GM12891 (cell line): ENCODE measurements around the gene GARIN5A.

ENCODE experiments used
- DNase-seq: peaks from one replicate; pipeline ENCODE4 v3.0.0; 2011; ENCODE audit warnings: low spot score; ENCODE audit not compliant: insufficient read length
- FAIRE-seq: peaks from 2 replicates; lab custom pipeline; 2011; peaks lifted over from hg19 to GRCh38; lab: Jason Lieb, UNC
- PAX5 ChIP-seq: IDR thresholded peaks from 2 replicates; pipeline ENCODE4 v1.6.1; 2011; ENCODE audit warnings: low read length, moderate library complexity, mild to moderate bottlenecking; ENCODE audit not compliant: insufficient read depth, severe bottlenecking
- POLR2A ChIP-seq: IDR thresholded peaks from 2 replicates; pipeline ENCODE4 v1.6.1; 2011; ENCODE audit warnings: low read depth, low read length, control low read depth
- POLR2AphosphoS5 ChIP-seq: IDR thresholded peaks from 2 replicates; pipeline ENCODE4 v1.6.1; 2011; ENCODE audit warnings: low read depth, low read length, control low read depth
- POU2F2 ChIP-seq: IDR thresholded peaks from 2 replicates; pipeline ENCODE4 v1.6.1; 2011; ENCODE audit warnings: low read depth, mild to moderate bottlenecking, control low read depth, low read length, moderate library complexity
- SPI1 ChIP-seq: IDR thresholded peaks from 2 replicates; pipeline ENCODE4 v1.6.1; 2011; ENCODE audit warnings: low read depth, low read length, control low read depth
- TAF1 ChIP-seq: IDR thresholded peaks from 2 replicates; pipeline ENCODE4 v1.6.1; 2011; ENCODE audit warnings: low read depth, low read length, control low read depth

GARIN5A gene

GRCh38 chr19:50515168-50515561, 38.5 kb upstream of the GARIN5A start:
- no peak for FAIRE-seq
- no peak for DNase-seq
- TF ChIP-seq PAX5: no peak
- no peak for TF ChIP-seq TAF1
- TF ChIP-seq SPI1: no peak
- TF ChIP-seq POU2F2: no peak
- no peak for TF ChIP-seq POLR2A
- no peak for TF ChIP-seq POLR2AphosphoS5

- FAIRE-seq: no peak
- no peak for DNase-seq
- TF ChIP-seq POLR2A (no peak), POU2F2 (no peak), TAF1 (no peak), SPI1 (no peak), POLR2AphosphoS5 (no peak), PAX5 (no peak)
These were observed 37.9 kb upstream of the GARIN5A start for GRCh38 chr19:50514346-50515167.

- DNase-seq (no peak), FAIRE-seq (no peak)
- TF ChIP-seq POLR2AphosphoS5: no peak
- no peak for TF ChIP-seq TAF1
- no peak for TF ChIP-seq SPI1
- no peak for TF ChIP-seq POU2F2
- no peak for TF ChIP-seq PAX5
These were observed 37.2 kb upstream of the GARIN5A start, which contains the start of gene ASPDH for GRCh38 chr19:50513746-50514345. Gene ASPDH, minus strand, starts transcription at chr19:50513913. Its CDS starts 90 bp downstream, at chr19:50513823.

- FAIRE-seq: no peak
- TF ChIP-seq POLR2A (no peak), PAX5 (no peak), POLR2AphosphoS5 (no peak), SPI1 (no peak), POU2F2 (no peak), TAF1 (no peak)
- no peak for DNase-seq
These were observed 36.5 kb upstream of the GARIN5A start for GRCh38 chr19:50512999-50513745.

- FAIRE-seq: no peak
- no peak for TF ChIP-seq TAF1
- TF ChIP-seq PAX5: no peak
- TF ChIP-seq POLR2AphosphoS5: no peak
- TF ChIP-seq POLR2A: no peak
- TF ChIP-seq POU2F2: no peak
- TF ChIP-seq SPI1: no peak
These were observed 35.7 kb upstream of the GARIN5A start for GRCh38 chr19:50512112-50512998.

GRCh38 chr19:50511069-50511822, 34.6 kb upstream of the GARIN5A start, which contains the start of gene JOSD2:
Gene JOSD2, minus strand, starts transcription at chr19:50511191. Its CDS starts 760 bp downstream, at chr19:50510431.
- TF ChIP-seq TAF1 (no peak), POLR2AphosphoS5 (peak; percentile 55; the same call in 1 of the 2 replicates), PAX5 (peak; percentile 5), POU2F2 (no peak)
- peak; percentile 99 for FAIRE-seq
- DNase-seq: peak; percentile 99

More at GRCh38 chr19:50512112-50512998, 35.7 kb upstream of the GARIN5A start:
- DNase-seq: no peak

- no peak for DNase-seq
- no peak for FAIRE-seq
- peak; percentile 36; the same call in 1 of the 2 replicates for TF ChIP-seq SPI1
- no peak for TF ChIP-seq POU2F2
These were observed 34.0 kb upstream of the GARIN5A start for GRCh38 chr19:50510700-50511068.

- peak; percentile 38 for FAIRE-seq
- TF ChIP-seq SPI1 (no peak), POLR2A (no peak), TAF1 (no peak), PAX5 (no peak), POLR2AphosphoS5 (no peak), POU2F2 (no peak)
- no peak for DNase-seq
These were observed 33.5 kb upstream of the GARIN5A start for GRCh38 chr19:50510121-50510670.
